HCT116 (cell line): ENCODE data around the gene PCDHGA4.

ENCODE experiments used
- ATF3 ChIP-seq: IDR thresholded peaks from 2 replicates; pipeline ENCODE4 v1.6.1; 2012
- CTCF ChIP-seq, 3 experiments: fragments of 200-600 bp in 1 of 3; sonication (generic) in 1 of 3; IDR thresholded peaks in 2 of 3; conservative IDR thresholded peaks in 1 of 3; 2 replicates each; pipeline ENCODE4 v1.5.1; 2012 to 2017; ENCODE audit warnings: low read depth in 2 of 3, low read length in 2 of 3, antibody characterized with exemption in 1 of 3, borderline replicate concordance in 1 of 3, control low read depth in 1 of 3, mild to moderate bottlenecking in 1 of 3, mixed read lengths in 1 of 3, mixed run types in 1 of 3, moderate library complexity in 1 of 3; ENCODE audit not compliant: insufficient read depth in 1 of 3
- EGR1 ChIP-seq: IDR thresholded peaks from 2 replicates; pipeline ENCODE4 v1.6.1; 2012; ENCODE audit warnings: low read depth
- EZH2 ChIP-seq: fragments of 200-600 bp; sonication (generic); IDR thresholded peaks from 2 replicates; pipeline ENCODE4 v1.6.1; 2017; ENCODE audit warnings: antibody characterized with exemption, mixed run types
- FOSL1 ChIP-seq: IDR thresholded peaks from 2 replicates; pipeline ENCODE4 v1.6.1; 2012; ENCODE audit warnings: low read depth
- JUND ChIP-seq: IDR thresholded peaks from 2 replicates; pipeline ENCODE4 v1.6.1; 2012
- MAX ChIP-seq: IDR thresholded peaks from 2 replicates; pipeline ENCODE4 v1.6.1; 2012
- POLR2A ChIP-seq: IDR thresholded peaks from 2 replicates; pipeline ENCODE4 v1.7.0; 2011; ENCODE audit warnings: borderline replicate concordance; ENCODE audit not compliant: insufficient read depth, insufficient read length; ENCODE audit errors: extremely low read depth
- POLR2AphosphoS5 ChIP-seq: IDR thresholded peaks from 2 replicates; pipeline ENCODE4 v1.6.1; 2011; ENCODE audit warnings: mild to moderate bottlenecking, low read depth, low read length, moderate library complexity
- RAD21 ChIP-seq: IDR thresholded peaks from 2 replicates; pipeline ENCODE4 v1.6.1; 2012; ENCODE audit warnings: low read depth, mild to moderate bottlenecking
- TCF7L2 ChIP-seq: IDR thresholded peaks from 2 replicates; pipeline ENCODE4 v1.7.0; 2011; ENCODE audit warnings: borderline replicate concordance, inconsistent platforms; ENCODE audit not compliant: insufficient read depth, insufficient read length; ENCODE audit errors: extremely low read depth
- YY1 ChIP-seq: IDR thresholded peaks from 2 replicates; pipeline ENCODE4 v1.6.1; 2011; ENCODE audit warnings: low read length, low read depth, moderate library complexity, mild to moderate bottlenecking; ENCODE audit not compliant: insufficient replicate concordance; ENCODE audit errors: extremely low read depth
- ZNF274 ChIP-seq: fragments of 200-500 bp; sonication (Bioruptor generic); IDR thresholded peaks from 2 replicates; pipeline ENCODE4 v1.6.1; 2014; ENCODE audit warnings: mild to moderate bottlenecking, low read depth, low read length, inconsistent platforms

GRCh38 chr5:141360685-141361084 is 5.9 kb downstream of the PCDHGA4 start:
- TF ChIP-seq POLR2AphosphoS5 (no peak), CTCF (IDR thresholded peaks at IDR 0.05 in 2 of 3, conservative IDR thresholded peaks at IDR 0.05 in 1 of 3; ENCODE audit: borderline replicate concordance in 1 of 3, insufficient read depth in 1 of 3, low read depth in 2 of 3, low read length in 2 of 3) (no peak), RAD21 (no peak), EZH2 (no peak), ATF3 (no peak), POLR2A (no peak), ZNF274 (no peak), MAX (no peak), YY1 (no peak), JUND (no peak), TCF7L2 (no peak), FOSL1 (no peak), EGR1 (no peak)
